Activated CD4-positive, alpha-beta memory T cell treated with anti-CD3 and anti-CD28 coated beads, Interleukin-2, amount 10 ng/mL, durations not matched to agents 7 days and 5 days (primary cell): Measurements from ENCODE around the gene ZKSCAN4. TPM values are rescaled to one million over a fixed set of nuclear protein-coding genes. Genes with fewer than 3 reads are reported as not detected.

Source experiments
- total RNA-seq, 2 experiments: library from RNA; stranded (reverse); gene quantifications; one replicate each; pipeline ENCODE4 v1.2.3, GENCODE V29; 2021

Gene ZKSCAN4
- total RNA-seq, 2 experiments from 2014 or later: 6.3 to 6.6 TPM

Other genes with a start within 250 kb of the ZKSCAN4 start
- under 1 TPM; 0.40 to 0.50 TPM for gene ZNF165, start 171.7 kb downstream of the ZKSCAN4 start, total RNA-seq
- 1 to 10 TPM; 5.3 TPM for gene ZSCAN16, start 127.7 kb downstream of the ZKSCAN4 start, total RNA-seq
- gene ZKSCAN8, start 110.4 kb downstream of the ZKSCAN4 start, total RNA-seq: 10 to 100 TPM; 20.9 to 21.6 TPM
- 1 to 10 TPM; 4.9 to 5.6 TPM for gene ZSCAN9, start 27.0 kb downstream of the ZKSCAN4 start, total RNA-seq
- not detected for gene NKAPL, start 7.0 kb upstream of the ZKSCAN4 start, total RNA-seq
- gene ZSCAN26, start 14.9 kb upstream of the ZKSCAN4 start, total RNA-seq: 10 to 100 TPM in 1 of 2 experiments, 1 to 10 TPM in 1; 9.9 to 10.2 TPM
- gene PGBD1, start 29.3 kb upstream of the ZKSCAN4 start, total RNA-seq: 1 to 10 TPM; 1.8 to 2.0 TPM
- 1 to 10 TPM in 1 of 2 experiments, under 1 TPM in 1; 0.88 to 1.0 TPM for gene ZSCAN31, start 83.9 kb upstream of the ZKSCAN4 start, total RNA-seq
- gene ZKSCAN3, start 97.7 kb upstream of the ZKSCAN4 start, total RNA-seq: 1 to 10 TPM; 5.5 to 6.5 TPM
- 1 to 10 TPM; 4.6 to 4.9 TPM for gene ZSCAN12, start 147.5 kb upstream of the ZKSCAN4 start, total RNA-seq
- gene ZSCAN23, start 191.2 kb upstream of the ZKSCAN4 start, total RNA-seq: under 1 TPM; 0.38 to 0.45 TPM